Muscle layer of colon (tissue), 2 donors: ENCODE data around the gene EIF1AD.
"Not testable (repeated sequence)": the region's sequence is repeated elsewhere in the genome, so short reads cannot be mapped to it uniquely, and the experiment has no call there.

Experiments used
- H3K27ac ChIP-seq: one replicate; pipeline ENCODE4 v1.7.0; 2013; ENCODE audit warnings: low read depth, mild to moderate bottlenecking, low read length, moderate library complexity
- H3K27me3 ChIP-seq, 2 donors: one replicate each; pipeline ENCODE4 v1.7.0; 2013; ENCODE audit warnings: low read length in 2 of 2, mild to moderate bottlenecking in 2 of 2; ENCODE audit not compliant: insufficient read depth in 2 of 2, control insufficient read depth in 1 of 2
- H3K36me3 ChIP-seq: one replicate; pipeline ENCODE4 v1.7.0; 2013; ENCODE audit warnings: mild to moderate bottlenecking, low read length; ENCODE audit not compliant: insufficient read depth
- H3K4me1 ChIP-seq: one replicate; pipeline ENCODE4 v1.7.0; 2013; ENCODE audit warnings: mild to moderate bottlenecking, low read length; ENCODE audit not compliant: insufficient read depth
- H3K4me3 ChIP-seq, 2 donors: one replicate each; pipeline ENCODE4 v1.7.0; 2013; ENCODE audit warnings: low read length in 2 of 2, low read depth in 1 of 2, mild to moderate bottlenecking in 1 of 2, moderate library complexity in 1 of 2
- H3K9ac ChIP-seq: one replicate; pipeline ENCODE4 v1.7.0; 2013; ENCODE audit warnings: low read length
- H3K9me3 ChIP-seq: one replicate; pipeline ENCODE4 v1.7.0; 2013; ENCODE audit warnings: mild to moderate bottlenecking, low read length
- donor health status: abdominal sarcoma.
- donor health status: Adenocarcinoma of cecum.

The EIF1AD gene

DNA sequence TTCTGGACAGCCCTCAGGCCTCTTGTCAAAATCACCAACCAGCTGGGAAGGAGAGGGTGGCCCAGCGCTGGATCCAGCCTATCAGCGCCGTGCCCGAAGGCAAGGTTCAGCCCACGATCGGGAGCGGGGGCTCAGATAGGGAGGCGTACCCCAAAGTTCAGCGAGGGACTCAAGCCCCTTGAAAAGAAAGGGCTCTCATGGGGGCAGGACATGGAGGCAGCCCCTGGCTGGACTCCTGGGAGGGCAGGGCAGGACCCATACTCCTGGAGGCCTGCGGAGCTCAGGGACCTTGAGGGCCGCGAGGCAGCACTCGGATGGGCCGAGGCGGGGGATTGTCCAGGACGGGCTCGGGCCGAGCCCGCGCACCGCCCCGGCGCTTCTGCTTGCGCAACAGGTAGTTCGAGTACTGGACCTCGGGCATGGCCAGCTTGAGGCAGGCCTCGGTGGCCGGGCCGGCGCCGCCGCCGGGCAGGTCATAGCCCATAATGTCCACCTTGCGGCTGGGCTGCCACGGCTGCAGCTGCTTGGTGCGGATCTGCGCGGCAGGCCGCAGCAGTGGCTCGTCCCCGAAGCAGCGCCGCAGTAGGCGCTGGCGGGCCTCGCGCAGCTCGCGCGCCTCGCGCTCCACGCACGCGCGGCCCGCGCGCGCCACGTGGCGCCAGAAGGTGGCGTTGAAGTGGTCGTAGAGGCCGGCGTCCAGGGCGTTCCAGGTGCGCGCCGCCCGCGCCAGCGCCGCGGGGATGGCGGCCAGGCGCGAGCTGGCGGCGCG, 40.5 kb upstream of the EIF1AD start:
- no peak overlapping the region for H3K9ac ChIP-seq
- H3K4me3 ChIP-seq, result no peak overlapping the region
- H3K27ac ChIP-seq, result no peak overlapping the region
- H3K36me3 ChIP-seq, result no peaks in the 10 kb centered on the region
- no peaks in the 10 kb centered on the region for H3K4me1 ChIP-seq
- H3K27me3 ChIP-seq, result peaks cover 0 to 6% of the 10 kb centered on the region in 2 donors
- H3K9me3 ChIP-seq, result no peaks in the 10 kb centered on the region

DNA sequence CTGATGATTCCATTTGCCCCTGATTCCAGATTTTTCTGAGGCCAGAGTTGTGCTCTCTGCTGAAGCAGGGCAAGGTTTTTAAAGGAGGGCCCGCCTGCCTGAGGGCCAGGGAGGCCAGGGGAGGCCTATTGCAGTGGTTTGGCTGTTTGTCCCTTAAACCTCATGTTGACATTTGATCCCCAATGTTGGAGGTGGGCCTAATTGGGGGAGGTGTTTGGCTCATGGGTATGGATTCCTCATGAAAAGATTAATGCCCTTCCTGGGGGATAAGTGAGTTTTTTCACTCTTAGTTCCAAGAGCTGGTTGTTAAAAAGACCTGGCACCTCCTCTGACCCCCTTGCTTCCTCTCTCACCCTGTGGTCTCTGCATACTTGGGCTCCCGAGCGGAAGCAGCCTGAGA, 37.8 kb upstream of the EIF1AD start:
- no peak overlapping the region for H3K27ac ChIP-seq
- H3K9me3 ChIP-seq, result no peaks in the 10 kb centered on the region
- no peak overlapping the region for H3K9ac ChIP-seq

DNA sequence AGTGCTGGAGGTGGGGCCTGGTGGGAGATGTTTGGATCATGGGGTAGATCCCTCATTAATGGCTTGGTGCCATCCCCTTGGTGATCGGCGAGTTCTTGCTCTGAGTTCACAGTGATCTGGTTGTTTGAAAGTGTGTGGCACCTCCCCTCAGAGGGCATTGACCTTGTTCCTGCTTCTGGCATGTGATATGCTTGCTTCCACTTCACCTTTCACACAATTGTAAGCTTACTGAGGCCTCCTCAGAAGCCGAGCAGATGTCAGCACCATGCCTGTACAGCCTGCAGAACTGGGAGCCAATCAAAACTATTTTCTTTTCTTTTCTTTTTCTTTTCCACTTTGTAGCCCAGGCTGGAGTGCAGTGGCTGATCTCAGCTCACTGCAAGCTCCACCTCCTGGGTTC, 35.4 kb upstream of the EIF1AD start:
- Histone ChIP-seq H3K4me1 (no peaks in the 10 kb centered on the region), H3K27me3 (no peaks in the 10 kb centered on the region), H3K9ac (no peak overlapping the region), H3K9me3 (no peaks in the 10 kb centered on the region), H3K4me3 (no peak overlapping the region), H3K36me3 (no peaks in the 10 kb centered on the region), H3K27ac (no peak overlapping the region)

More for the DNA sequence above, 37.8 kb upstream of the EIF1AD start:
- H3K4me1 ChIP-seq, result no peaks in the 10 kb centered on the region
- H3K4me3 ChIP-seq, result no peak overlapping the region
- no peaks in the 10 kb centered on the region for H3K27me3 ChIP-seq
- H3K36me3 ChIP-seq, result no peaks in the 10 kb centered on the region

DNA sequence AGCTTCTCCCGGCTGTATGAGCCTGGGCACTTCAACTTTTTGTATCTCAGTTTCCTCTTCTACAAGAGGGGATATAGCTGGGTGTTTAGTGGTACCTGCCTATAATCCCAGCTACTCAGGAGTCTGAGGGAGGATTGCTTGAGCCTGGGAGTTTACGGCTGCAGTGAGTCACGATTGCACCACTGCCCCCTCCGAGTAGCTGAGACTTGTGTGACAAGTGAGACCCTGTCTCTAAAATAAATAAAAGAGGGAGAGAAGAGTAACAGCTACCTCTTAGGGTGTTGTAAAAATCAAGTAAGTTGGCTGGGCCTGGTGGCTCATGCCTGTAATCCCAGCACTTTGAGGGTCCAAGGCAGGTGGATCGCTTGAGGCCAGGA, 34.4 kb upstream of the EIF1AD start:
- Histone ChIP-seq H3K4me1 (no peaks in the 10 kb centered on the region), H3K27me3 (no peaks in the 10 kb centered on the region), H3K36me3 (no peaks in the 10 kb centered on the region), H3K9ac (no peak overlapping the region), H3K9me3 (no peaks in the 10 kb centered on the region), H3K27ac (no peak overlapping the region), H3K4me3 (no peak overlapping the region)

DNA sequence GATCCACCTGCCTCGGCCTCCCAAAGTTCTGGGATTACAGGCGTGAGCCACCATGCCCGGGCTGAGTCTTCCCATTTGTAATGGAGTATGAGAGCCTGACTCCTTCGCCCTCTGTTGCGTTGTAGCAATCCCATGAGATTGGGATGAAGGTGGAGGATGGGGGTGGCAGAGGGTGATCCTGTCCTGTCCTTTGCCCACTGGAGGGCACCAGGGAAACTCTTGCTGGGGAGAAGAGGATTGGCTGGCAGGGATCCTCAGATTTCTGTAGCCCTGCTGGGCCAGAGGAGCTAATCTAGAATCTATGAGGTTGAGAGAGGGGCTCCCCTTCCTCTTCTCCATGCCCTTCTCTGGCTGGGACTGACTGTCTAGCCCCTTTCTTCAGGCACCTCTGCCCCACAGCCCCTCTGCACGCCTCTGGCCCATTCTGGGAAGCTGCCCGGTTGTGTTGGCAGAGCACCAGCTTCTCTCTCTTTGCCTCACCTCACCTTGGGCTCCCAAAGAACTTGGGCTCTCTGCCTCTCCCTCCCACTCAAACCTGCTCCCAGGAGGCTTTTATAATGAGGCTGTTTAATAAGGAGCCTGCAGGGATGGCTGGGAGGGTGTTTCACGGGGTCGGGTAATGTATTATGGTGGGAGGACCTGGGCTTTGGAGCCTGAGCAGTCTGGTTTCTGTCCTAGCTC, 33.8 kb upstream of the EIF1AD start:
- no peaks in the 10 kb centered on the region for H3K36me3 ChIP-seq
- no peak overlapping the region for H3K4me3 ChIP-seq
- H3K4me1 ChIP-seq, result no peaks in the 10 kb centered on the region
- H3K27me3 ChIP-seq, result no peaks in the 10 kb centered on the region
- no peak overlapping the region for H3K27ac ChIP-seq
- no peaks in the 10 kb centered on the region for H3K9me3 ChIP-seq
- H3K9ac ChIP-seq, result no peak overlapping the region

DNA sequence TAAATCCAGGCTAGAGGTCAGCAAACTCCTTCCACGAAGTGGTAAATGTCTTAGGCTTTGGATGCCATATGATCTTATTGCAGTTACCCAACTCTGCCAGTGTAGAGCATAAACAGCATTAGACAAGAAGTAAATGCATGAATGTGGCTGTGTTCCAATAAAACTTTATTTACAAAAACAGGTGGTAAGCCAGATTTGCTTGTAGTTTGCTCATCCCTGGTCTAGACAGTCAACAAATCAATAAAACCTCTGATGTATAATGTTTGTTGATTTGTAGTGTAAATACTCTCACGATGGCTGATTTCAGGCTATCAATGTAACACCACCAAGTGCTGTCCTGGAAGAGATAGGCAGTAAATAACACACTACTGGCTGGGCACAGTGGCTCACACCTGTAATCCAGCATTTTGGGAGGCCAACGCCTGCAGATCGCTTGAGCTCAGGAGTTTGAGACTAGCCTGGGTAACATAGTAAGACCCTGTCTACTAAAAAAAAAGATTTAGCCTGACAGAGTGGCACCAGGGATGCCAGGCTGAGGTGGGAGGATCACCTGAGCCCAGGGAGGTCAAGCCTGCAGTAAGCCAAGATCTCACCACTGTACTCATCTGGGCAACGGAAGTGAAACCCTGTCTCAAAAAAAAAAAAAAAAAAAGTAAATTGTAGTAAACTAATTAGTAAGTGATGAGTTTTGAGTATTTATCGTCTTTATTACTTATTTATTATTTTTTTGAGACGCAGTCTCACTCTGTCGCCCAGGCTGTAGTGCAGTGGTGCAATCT, 31.2 kb upstream of the EIF1AD start:
- Histone ChIP-seq H3K36me3 (no peaks in the 10 kb centered on the region), H3K4me1 (no peaks in the 10 kb centered on the region), H3K4me3 (no peak overlapping the region), H3K27me3 (no peaks in the 10 kb centered on the region), H3K27ac (no peak overlapping the region), H3K9ac (no peak overlapping the region), H3K9me3 (no peaks in the 10 kb centered on the region)

DNA sequence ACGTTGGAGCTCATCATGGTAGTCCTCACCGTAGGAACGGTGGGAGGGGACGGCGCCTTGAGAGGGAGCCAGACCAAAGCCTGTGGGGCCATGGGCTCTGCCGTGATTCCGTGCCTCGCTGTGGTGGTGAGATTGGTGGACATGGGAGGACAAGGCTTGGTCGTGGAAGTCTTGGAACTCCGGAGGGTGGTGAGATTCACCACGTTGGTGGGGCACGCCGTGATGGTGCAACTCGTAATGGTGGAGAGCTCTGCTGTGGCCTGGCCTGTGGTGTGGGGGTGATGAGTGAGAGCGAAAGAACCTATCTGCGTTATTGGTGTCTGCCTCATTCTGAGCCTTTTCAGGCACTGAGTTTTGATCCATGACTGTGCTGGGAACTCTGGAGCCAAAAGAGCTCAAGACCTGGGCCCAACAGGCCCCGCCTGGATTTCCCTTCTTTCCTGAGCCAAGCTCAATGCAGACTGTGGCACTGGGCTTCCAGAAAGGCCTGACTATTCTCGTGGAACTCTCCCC, 24.1 kb upstream of the EIF1AD start, which contains the start of gene CATSPER1:
CATSPER1 (minus strand) TSS at position 463 of the 513 bp plus-strand sequence; CDS start at position 363, 100 bp downstream.
- H3K9me3 ChIP-seq, result no peaks in the 10 kb centered on the region

DNA sequence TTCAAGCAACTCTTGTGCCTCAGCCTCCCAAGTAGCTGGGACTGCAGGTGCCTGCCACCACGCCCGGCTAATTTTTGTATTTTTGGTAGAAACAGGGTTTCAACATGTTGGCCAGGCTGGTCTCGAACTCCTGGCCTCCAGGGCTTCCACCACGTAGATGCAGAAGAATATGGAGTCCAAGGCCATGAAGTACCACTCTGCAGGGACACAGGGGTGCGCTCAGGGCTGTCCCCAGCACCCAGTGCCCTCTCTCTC, 21.2 kb upstream of the EIF1AD start:
- not testable (repeated sequence) for H3K27me3 ChIP-seq, H3K36me3 ChIP-seq, H3K9me3 ChIP-seq, H3K9ac ChIP-seq, H3K4me1 ChIP-seq, H3K27ac ChIP-seq, H3K4me3 ChIP-seq

More for the DNA sequence above, 24.1 kb upstream of the EIF1AD start, which contains the start of gene CATSPER1:
- no peak within 1 kb of the TSS for H3K4me3 ChIP-seq
- H3K4me1 ChIP-seq, result no peaks in the 10 kb centered on the region
- H3K36me3 ChIP-seq, result no peaks in the 10 kb centered on the region
- H3K27ac ChIP-seq, result no peak within 1 kb of the TSS
- peaks cover 0 to 10% of the 10 kb centered on the region in 2 donors for H3K27me3 ChIP-seq
- no peak within 1 kb of the TSS for H3K9ac ChIP-seq

DNA sequence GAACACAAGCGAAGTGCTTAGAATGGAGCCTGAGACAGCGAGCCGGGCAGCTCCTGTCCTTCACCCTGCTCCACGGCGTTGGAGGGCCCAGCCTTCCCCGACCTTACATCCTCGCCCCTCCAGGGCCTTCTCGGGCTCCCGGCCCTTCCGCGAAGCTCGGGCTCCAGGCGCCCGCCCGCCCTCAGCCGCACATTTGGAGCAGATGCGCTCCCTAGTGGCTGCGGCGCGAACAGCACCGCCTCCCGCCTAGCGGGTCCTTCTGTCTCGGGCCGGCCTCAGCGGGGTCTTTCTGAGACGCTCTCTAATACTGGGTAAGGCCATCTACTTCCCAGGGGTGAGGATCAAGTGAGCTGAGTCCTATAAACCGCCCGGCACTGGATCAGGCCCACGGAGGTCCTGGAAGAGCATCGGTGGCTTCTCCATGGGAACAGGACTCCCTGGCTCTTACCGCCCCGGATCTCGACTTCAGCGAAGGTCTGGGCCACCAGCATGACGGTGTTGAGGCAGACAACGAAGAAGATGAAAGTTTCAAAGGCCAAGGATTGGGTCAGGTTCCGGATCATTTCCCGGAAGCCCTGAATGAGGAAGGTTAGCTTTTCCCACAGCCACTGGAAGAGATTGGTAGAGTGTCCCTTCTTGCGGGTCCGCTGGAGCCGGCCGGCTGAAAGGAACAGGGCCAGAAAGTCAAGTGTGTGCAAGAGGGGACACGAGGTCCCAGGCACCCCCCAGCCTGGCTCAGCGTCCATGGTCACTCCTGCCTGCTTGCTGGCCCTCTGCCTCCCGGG, 20.6 kb upstream of the EIF1AD start:
- Histone ChIP-seq H3K27ac (no peak overlapping the region), H3K4me1 (no peaks in the 10 kb centered on the region), H3K36me3 (no peaks in the 10 kb centered on the region), H3K9me3 (no peaks in the 10 kb centered on the region), H3K4me3 (peak overlapping the region; percentile 21 to 35), H3K27me3 (peaks cover 0 to 10% of the 10 kb centered on the region in 2 donors), H3K9ac (no peak overlapping the region)

DNA sequence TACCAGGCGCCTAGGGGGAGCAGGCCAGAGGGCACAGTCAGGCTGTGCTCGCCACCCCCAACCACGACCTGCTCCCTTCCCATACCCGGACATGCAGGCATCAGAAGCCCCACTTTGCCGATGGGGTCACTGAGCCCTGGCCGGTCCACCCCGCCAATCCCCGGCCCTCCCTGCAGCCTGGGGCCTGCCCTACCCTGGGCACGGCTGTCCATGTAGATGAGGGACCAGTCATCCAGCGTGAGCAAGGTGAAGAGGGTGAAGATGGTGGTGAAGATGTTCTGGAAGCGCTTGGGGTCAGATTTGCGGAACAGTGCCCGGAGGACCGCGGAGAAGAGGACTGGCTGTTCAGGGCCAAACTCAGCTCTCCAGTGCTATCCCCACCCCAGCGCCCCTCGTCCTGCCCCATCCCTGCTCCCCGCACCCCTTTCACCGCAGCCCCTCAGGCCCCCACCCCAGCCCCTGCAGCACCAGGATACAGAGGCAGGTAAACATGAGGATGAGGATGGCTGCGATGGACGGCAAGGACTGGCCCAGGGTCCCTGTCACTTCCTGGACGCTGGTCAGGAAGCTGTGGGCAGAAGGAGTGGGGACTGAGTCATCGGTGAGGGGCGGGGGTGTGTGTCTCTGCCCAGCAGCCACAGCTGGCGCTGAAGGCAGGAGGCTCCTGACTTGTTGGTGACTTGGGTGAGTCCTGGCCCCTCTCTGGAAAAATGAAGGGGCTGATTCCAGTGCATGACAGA, 18.8 kb upstream of the EIF1AD start:
- peaks cover 0 to 10% of the 10 kb centered on the region in 2 donors for H3K27me3 ChIP-seq
- no peaks in the 10 kb centered on the region for H3K36me3 ChIP-seq
- no peak overlapping the region for H3K4me3 ChIP-seq
- no peaks in the 10 kb centered on the region for H3K9me3 ChIP-seq
- H3K4me1 ChIP-seq, result no peaks in the 10 kb centered on the region
- H3K27ac ChIP-seq, result no peak overlapping the region
- H3K9ac ChIP-seq, result no peak overlapping the region
